CD14-positive monocyte (primary cell): Measurements from ENCODE around the gene TP53TG5. TPM values are rescaled to one million over a fixed set of nuclear protein-coding genes. Genes with fewer than 3 reads are reported as not detected.

ENCODE experiments used
- DNase-seq, 3 donors: peaks; one replicate each; pipeline ENCODE4 v3.0.0-alpha.2; 2011 to 2022
- H2AFZ ChIP-seq: 2 replicates; pipeline ENCODE4 v1.6.0; 2012; ENCODE audit warnings: mild to moderate bottlenecking, low read depth, low read length, inconsistent platforms; ENCODE audit not compliant: insufficient read depth, poor library complexity, severe bottlenecking
- H3K27ac ChIP-seq, 2 donors: 1 replicate in 1 of 2; 2 replicates in 1 of 2; pipeline ENCODE4 v1.5.1; 2012 to 2013; ENCODE audit warnings: low read length in 2 of 2, control low read depth in 1 of 2, inconsistent platforms in 1 of 2, low read depth in 1 of 2, mild to moderate bottlenecking in 1 of 2
- H3K27me3 ChIP-seq, 2 donors: one replicate each; pipeline versions ENCODE4 v1.6.0 to v1.6.1; 2011 to 2013; ENCODE audit warnings: low read length in 2 of 2; ENCODE audit not compliant: control insufficient read depth in 2 of 2, insufficient read depth in 2 of 2
- H3K36me3 ChIP-seq, 2 donors: replicated peaks in 1 of 2; 1 replicate in 1 of 2; 2 replicates in 1 of 2; pipeline versions ENCODE4 v1.5.1 to v1.6.1; 2012 to 2013; ENCODE audit warnings: low read length in 2 of 2, control low read depth in 1 of 2, inconsistent platforms in 1 of 2, mild to moderate bottlenecking in 1 of 2; ENCODE audit not compliant: insufficient read depth in 2 of 2, control insufficient read depth in 1 of 2
- H3K4me1 ChIP-seq, 2 donors: 1 replicate in 1 of 2; 2 replicates in 1 of 2; pipeline versions ENCODE4 v1.5.1 to v1.6.1; 2012 to 2013; ENCODE audit warnings: low read length in 2 of 2, control low read depth in 1 of 2, inconsistent platforms in 1 of 2, mild to moderate bottlenecking in 1 of 2, moderate library complexity in 1 of 2; ENCODE audit not compliant: insufficient read depth in 2 of 2, control insufficient read depth in 1 of 2
- H3K4me2 ChIP-seq: replicated peaks from 2 replicates; pipeline ENCODE3; 2012; ENCODE audit warnings: low read length, moderate library complexity, mild to moderate bottlenecking; ENCODE audit not compliant: poor library complexity, severe bottlenecking; ENCODE audit errors: extremely low read depth
- H3K4me3 ChIP-seq, 3 experiments: fragments of 200-600 bp in 1 of 3; sonication (generic) in 1 of 3; replicated peaks in 1 of 3; 1 replicate in 2 of 3; 2 replicates in 1 of 3; pipeline ENCODE4 v1.5.1; 2011 to 2013; ENCODE audit warnings: low read length in 3 of 3, mild to moderate bottlenecking in 3 of 3, control low read depth in 2 of 3, low read depth in 2 of 3, inconsistent platforms in 1 of 3, moderate library complexity in 1 of 3
- H3K79me2 ChIP-seq: 2 replicates; pipeline ENCODE4 v1.6.0; 2012; ENCODE audit warnings: mild to moderate bottlenecking, control low read depth, inconsistent platforms, low read length, moderate library complexity; ENCODE audit not compliant: insufficient read depth
- H3K9ac ChIP-seq: 2 replicates; pipeline ENCODE4 v1.6.0; 2017; ENCODE audit warnings: low read length, mild to moderate bottlenecking; ENCODE audit not compliant: insufficient read depth, poor library complexity, severe bottlenecking
- H3K9me3 ChIP-seq, 2 donors: replicated peaks in 1 of 2; 1 replicate in 1 of 2; 2 replicates in 1 of 2; pipeline versions ENCODE4 v1.5.1 to v1.6.1; 2012 to 2013; ENCODE audit warnings: low read length in 2 of 2, control low read depth in 1 of 2; ENCODE audit not compliant: control insufficient read depth in 1 of 2, insufficient read depth in 1 of 2
- H4K20me1 ChIP-seq: 2 replicates; pipeline ENCODE4 v1.6.0; 2012; ENCODE audit warnings: mild to moderate bottlenecking, low read length, control low read depth, moderate library complexity; ENCODE audit not compliant: insufficient read depth
- H3K27ac Mint-ChIP-seq, 7 donors: one replicate each; pipeline ENCODE4 v1.8.0; 2020; ENCODE audit warnings: mild to moderate bottlenecking in 7 of 7, mixed read lengths in 7 of 7, moderate library complexity in 6 of 7, inconsistent platforms in 2 of 7
- H3K27me3 Mint-ChIP-seq, 3 donors: one replicate each; pipeline ENCODE4 v1.8.0; 2021 to 2022; ENCODE audit warnings: low read depth in 3 of 3, mild to moderate bottlenecking in 3 of 3, mixed read lengths in 3 of 3, moderate library complexity in 3 of 3, inconsistent platforms in 1 of 3
- H3K36me3 Mint-ChIP-seq, 2 donors: one replicate each; pipeline ENCODE4 v1.8.0; 2020; ENCODE audit warnings: mixed read lengths in 2 of 2, inconsistent platforms in 1 of 2, mild to moderate bottlenecking in 1 of 2
- H3K4me1 Mint-ChIP-seq: one replicate; pipeline ENCODE4 v1.8.0; 2020; ENCODE audit warnings: mild to moderate bottlenecking, mixed read lengths
- H3K4me3 Mint-ChIP-seq, 2 donors: one replicate each; pipeline ENCODE4 v1.8.0; 2020; ENCODE audit warnings: mild to moderate bottlenecking in 2 of 2, mixed read lengths in 2 of 2, moderate library complexity in 1 of 2
- H3K9me3 Mint-ChIP-seq, 7 donors: one replicate each; pipeline ENCODE4 v1.8.0; 2020 to 2022; ENCODE audit warnings: mixed read lengths in 7 of 7, mild to moderate bottlenecking in 6 of 7, moderate library complexity in 6 of 7, inconsistent platforms in 2 of 7
- CTCF ChIP-seq: fragments of 200-600 bp; IDR thresholded peaks from one replicate; pipeline ENCODE4 v1.8.0; 2022; ENCODE audit warnings: antibody characterized with exemption, mild to moderate bottlenecking
- WGBS: methylation state at CpG from one replicate; pipeline ENCODE4 v1.1.5; 2013; ENCODE audit warnings: missing lambda C conversion rate; ENCODE audit not compliant: insufficient coverage; 5-methylcytosine and 5-hydroxymethylcytosine counted together
- intact Hi-C, 2 donors: fragments of 100-400 bp; cut with micrococcal nuclease; formaldehyde crosslinking; loops; one replicate each; pipeline versions ENCODE4 v1.15.0 to v1.15.1; 2023
- polyA minus RNA-seq: library from RNA; depleted of rRNA, polyadenylated mRNA; stranded (reverse); fragments of >200 nt; gene quantifications from 2 replicates; pipeline ENCODE4 v1.2.3, GENCODE V29; 2012
- polyA plus RNA-seq, 3 donors: library from polyadenylated mRNA; depleted of rRNA in 1 of 3; unstranded in 2 of 3; stranded (reverse) in 1 of 3; fragments of 300-500 nt in 2 of 3; fragments of >200 nt in 1 of 3; fragmentation: Illumina TruSeq in 2 of 3; gene quantifications; 1 replicate in 2 of 3; 2 replicates in 1 of 3; pipeline ENCODE4 v1.2.3, GENCODE V29; 2012 to 2021
- total RNA-seq, 12 experiments: library from RNA in 1 of 12; stranded (reverse) in 1 of 12; fragments of 120-200 nt in 1 of 12; gene quantifications; one replicate each; pipeline ENCODE4 v1.2.4 and lab custom pipeline; 2013 to 2026; ENCODE audit warnings: mixed read lengths in 6 of 12, inconsistent platforms in 1 of 12

Gene TP53TG5
- not detected for total RNA-seq (2013)
- polyA plus RNA-seq (under 1 TPM in 1 of 3 donors, not detected in 2; 0.11 TPM), polyA minus RNA-seq (0.72 TPM in 1 of 2 replicates, not detected in the other), total RNA-seq (lab: John Stamatoyannopoulos, UW) (0 to 1.1 (median 0) reads per million in 11 experiments)

DNA sequence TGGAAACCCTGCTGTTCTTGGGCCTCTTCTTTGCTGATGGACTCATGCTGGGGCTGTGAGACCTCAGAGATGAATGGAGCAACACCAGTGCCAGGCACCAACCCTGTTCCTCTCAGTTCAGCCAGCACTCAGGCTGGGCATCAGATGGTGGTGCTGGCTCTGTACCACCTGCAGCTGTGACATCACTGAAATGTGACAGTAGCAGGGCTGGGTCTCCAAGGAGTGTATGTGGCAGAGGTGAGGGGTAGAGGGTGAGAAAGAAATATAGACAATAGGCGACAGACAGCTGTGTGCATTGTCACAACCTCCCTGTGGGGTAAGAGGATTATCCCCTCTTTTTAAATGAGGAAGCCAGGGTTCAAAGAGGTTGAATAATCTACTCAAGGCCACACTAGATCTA lies at the start of gene TP53TG5:
TP53TG5 (minus strand) TSS at position 135 of the 400 bp plus-strand sequence; CDS start at position 46, 89 bp downstream.
- no CpG with 5 or more reads among the region's 1 CpG for WGBS
- H3K27ac Mint-ChIP-seq: peak within 1 kb of the TSS in 1 of 7 donors; percentile 5

More for the DNA sequence above, at the start of gene TP53TG5:
- DNase-seq: no peak
- no peak for TF ChIP-seq CTCF
- peaks cover 14 to 20% of the 10 kb centered on the region in 2 donors for H3K36me3 Mint-ChIP-seq
- H3K27me3 Mint-ChIP-seq: peaks cover 0 to 5% (median 0%) of the 10 kb centered on the region in 3 donors
- Histone ChIP-seq H3K9me3 (no peaks in the 10 kb centered on the region), H3K9ac (no peak within 1 kb of the TSS), H3K4me2 (no peak within 1 kb of the TSS), H3K36me3 (peaks cover 0 to 5% of the 10 kb centered on the region in 2 donors), H3K4me3 (no peak within 1 kb of the TSS), H3K79me2 (no peaks in the 10 kb centered on the region), H3K27ac (no peak within 1 kb of the TSS), H4K20me1 (no peaks in the 10 kb centered on the region), H3K27me3 (no peaks in the 10 kb centered on the region), H3K4me1 (peaks cover 8% of the 10 kb centered on the region in 2 donors), H2AFZ (no peak within 1 kb of the TSS)
- H3K9me3 Mint-ChIP-seq: no peaks in the 10 kb centered on the region
- intact Hi-C loops: no loop called here
- no peak within 1 kb of the TSS for H3K4me3 Mint-ChIP-seq
- peaks cover 11% of the 10 kb centered on the region for H3K4me1 Mint-ChIP-seq
